IPS-NIHi7 (cell line): ENCODE results near the gene ZNF599.
A peak's percentile ranks its signal among the peaks of the same experiment; 100 is the strongest.

Source experiments
- DNase-seq: peaks from one replicate; pipeline ENCODE4 v3.0.0; 2012; ENCODE audit warnings: mixed read lengths; ENCODE audit errors: extremely low spot score

The ZNF599 gene

GRCh38 chr19:34744896-34745690 is 27.9 kb downstream of the ZNF599 start:
- no peak for DNase-seq

GRCh38 chr19:34734537-34735103 is 38.4 kb downstream of the ZNF599 start:
- DNase-seq = no peak

- DNase-seq = peak; percentile 96
These were observed 39.1 kb downstream of the ZNF599 start, which contains the start of gene ZNF181 for GRCh38 chr19:34733746-34734536. Gene ZNF181 (plus strand): TSS chr19:34734243. CDS start chr19:34735038, 795 bp downstream.

GRCh38 chr19:34733266-34733745 is 39.7 kb downstream of the ZNF599 start:
- DNase-seq = no peak

GRCh38 chr19:34732612-34733211 is 40.3 kb downstream of the ZNF599 start:
- DNase-seq = peak; percentile 22

- DNase-seq = no peak
These were observed 41.1 kb downstream of the ZNF599 start for GRCh38 chr19:34731964-34732363.

GRCh38 chr19:34731019-34731829 is 41.8 kb downstream of the ZNF599 start:
- no peak for DNase-seq

GRCh38 chr19:34725400-34725799 is 47.6 kb downstream of the ZNF599 start:
- no peak for DNase-seq

GRCh38 chr19:34722353-34722752 is 50.7 kb downstream of the ZNF599 start:
- no peak for DNase-seq

- DNase-seq = no peak
These were observed 57.7 kb downstream of the ZNF599 start for GRCh38 chr19:34715357-34715756.

- DNase-seq = no peak
These were observed 59.8 kb downstream of the ZNF599 start for GRCh38 chr19:34713262-34713637.

- peak; percentile 81 for DNase-seq
These were observed 60.4 kb downstream of the ZNF599 start for GRCh38 chr19:34712395-34713261.

GRCh38 chr19:34711890-34712289 is 61.1 kb downstream of the ZNF599 start:
- no peak for DNase-seq
